HCT116 (cell line): Measurements from ENCODE around the gene OR52E1. TPM values are rescaled to one million over a fixed set of nuclear protein-coding genes. Genes with fewer than 3 reads are reported as not detected.

Experiments
- ATAC-seq: fragments of 200-7000 bp; cut with Tn5 transposase; 2 replicates; pipeline ENCODE4 v1.9.1; 2020; ENCODE audit warnings: mild to moderate bottlenecking, moderate library complexity
- BruUV-seq: library from RNA; stranded (reverse); fragments of 400-500 nt; replicated peaks from 2 replicates; lab custom pipeline; 2021; lab: Mats Ljungman, UMichigan
- CTCF ChIA-PET: fragments of 300-600 bp; sonication (Branson Sonifier 250); formaldehyde crosslinking; loops from one replicate; lab custom pipeline; 2021; ENCODE audit warnings: antibody characterized with exemption; lab: Charles Lee
- POLR2A ChIA-PET: fragments of 300-600, 350-600 bp; sonication (Branson Sonifier 250); formaldehyde crosslinking; loops from one replicate; lab custom pipeline; 2021; ENCODE audit warnings: antibody characterized with exemption; lab: Charles Lee
- RAD21 ChIA-PET, 2 experiments: fragments of 300-600 bp; sonication (Branson Sonifier 250); formaldehyde crosslinking; loops; one replicate each; lab custom pipeline; 2023; ENCODE audit warnings: low total read pairs in 2 of 2; ENCODE audit not compliant: uncharacterized antibody in 2 of 2, unreplicated experiment in 2 of 2, low non-redundant PET in 1 of 2; lab: Charles Lee
- DNase-seq: peaks from one replicate; pipeline ENCODE4 v3.0.0-alpha.2; 2010; ENCODE audit warnings: low read depth, low spot score
- H2AFZ ChIP-seq: fragments of 200-600 bp; shearing (Covaris generic), sonication (generic); 2 replicates; pipeline ENCODE4 v1.6.1; 2017; ENCODE audit warnings: low read depth, mixed run types, mixed read lengths, antibody characterized with exemption, low read length; ENCODE audit not compliant: poor library complexity, severe bottlenecking
- H3K27ac ChIP-seq: 2 replicates; pipeline ENCODE4 v1.5.1; 2012; ENCODE audit warnings: low read depth, low read length
- H3K27me3 ChIP-seq: fragments of 200-600 bp; sonication (generic); 2 replicates; pipeline ENCODE4 v1.6.1; 2016; ENCODE audit warnings: mixed run types, low read length, mixed read lengths; ENCODE audit not compliant: insufficient read depth
- H3K36me3 ChIP-seq, 2 experiments: fragments of 200-500 bp in 1 of 2; fragments of 200-600 bp in 1 of 2; sonication (Bioruptor generic) in 1 of 2; sonication (generic) in 1 of 2; 2 replicates each; pipeline versions ENCODE4 v1.5.1 to v1.6.1; 2014 to 2016; ENCODE audit warnings: low read length in 2 of 2, inconsistent platforms in 1 of 2, mixed read lengths in 1 of 2, mixed run types in 1 of 2; ENCODE audit not compliant: insufficient read depth in 2 of 2, control insufficient read depth in 1 of 2
- H3K4me1 ChIP-seq, 2 experiments: fragments of 200-600 bp in 1 of 2; sonication (generic) in 1 of 2; 2 replicates each; pipeline versions ENCODE4 v1.5.1 to v1.6.1; 2012 to 2017; ENCODE audit warnings: low read length in 2 of 2, inconsistent platforms in 1 of 2, mild to moderate bottlenecking in 1 of 2, mixed read lengths in 1 of 2, mixed run types in 1 of 2, moderate library complexity in 1 of 2; ENCODE audit not compliant: insufficient read depth in 2 of 2, control insufficient read depth in 1 of 2
- H3K4me2 ChIP-seq: fragments of 200-600 bp; sonication (generic); 2 replicates; pipeline ENCODE4 v1.6.1; 2017; ENCODE audit warnings: mixed run types, low read length, mixed read lengths
- H3K4me3 ChIP-seq, 2 experiments: fragments of 200-600 bp in 1 of 2; sonication (generic) in 1 of 2; replicated peaks in 1 of 2; 2 replicates each; pipeline ENCODE4 v1.5.1; 2011 to 2016; ENCODE audit warnings: low read length in 2 of 2, control low read depth in 1 of 2, low read depth in 1 of 2, mild to moderate bottlenecking in 1 of 2, mixed read lengths in 1 of 2, mixed run types in 1 of 2
- H3K79me2 ChIP-seq: fragments of 200-600 bp; sonication (generic); 2 replicates; pipeline ENCODE4 v1.6.1; 2017; ENCODE audit warnings: mild to moderate bottlenecking, mixed run types, low read length, moderate library complexity, mixed read lengths; ENCODE audit not compliant: insufficient read depth
- H3K9ac ChIP-seq: fragments of 200-600 bp; sonication (generic); 2 replicates; pipeline ENCODE4 v1.6.1; 2016; ENCODE audit warnings: low read length, mixed read lengths
- H3K9me2 ChIP-seq: fragments of 200-600 bp; sonication (generic), shearing (Covaris generic); 2 replicates; pipeline ENCODE4 v1.6.1; 2017; ENCODE audit warnings: mixed run types, mild to moderate bottlenecking, moderate library complexity; ENCODE audit not compliant: insufficient read depth
- H3K9me3 ChIP-seq, 2 experiments: fragments of 200-500 bp in 1 of 2; fragments of 200-600 bp in 1 of 2; sonication (Bioruptor generic) in 1 of 2; sonication (generic) in 1 of 2; 2 replicates each; pipeline ENCODE4 v1.6.1; 2014 to 2017; ENCODE audit warnings: low read length in 2 of 2, mixed read lengths in 2 of 2, inconsistent platforms in 1 of 2, low read depth in 1 of 2, mild to moderate bottlenecking in 1 of 2, mixed run types in 1 of 2, moderate library complexity in 1 of 2; ENCODE audit not compliant: control insufficient read depth in 1 of 2, insufficient read depth in 1 of 2
- H4K20me1 ChIP-seq: fragments of 200-600 bp; sonication (generic), shearing (Covaris generic); 2 replicates; pipeline ENCODE4 v1.6.1; 2017; ENCODE audit warnings: mixed run types, mild to moderate bottlenecking, moderate library complexity; ENCODE audit not compliant: insufficient read depth
- CBX3 ChIP-seq: IDR thresholded peaks from 2 replicates; pipeline ENCODE4 v1.6.1; 2012; ENCODE audit warnings: low read depth
- ELF1 ChIP-seq: IDR thresholded peaks from 2 replicates; pipeline ENCODE4 v1.6.1; 2012; ENCODE audit warnings: low read depth, borderline replicate concordance
- FOSL1 ChIP-seq: IDR thresholded peaks from 2 replicates; pipeline ENCODE4 v1.6.1; 2012; ENCODE audit warnings: low read depth
- SIN3A ChIP-seq: IDR thresholded peaks from 2 replicates; pipeline ENCODE4 v1.6.1; 2012; ENCODE audit warnings: low read depth
- SRF ChIP-seq: IDR thresholded peaks from 2 replicates; pipeline ENCODE4 v1.6.1; 2012; ENCODE audit warnings: low read depth
- TCF7L2 ChIP-seq: IDR thresholded peaks from 2 replicates; pipeline ENCODE4 v1.7.0; 2011; ENCODE audit warnings: borderline replicate concordance, inconsistent platforms; ENCODE audit not compliant: insufficient read depth, insufficient read length; ENCODE audit errors: extremely low read depth
- intact Hi-C: fragments of 100-400 bp; cut with micrococcal nuclease; formaldehyde crosslinking; loops from 2 replicates; pipeline ENCODE4 v1.10.0; 2022
- total RNA-seq: library from RNA; stranded (reverse); gene quantifications from one replicate; pipeline ENCODE4 v1.2.1, GENCODE V29; 2021; ENCODE audit not compliant: unreplicated experiment
- TF ChIP-seq, protein P1 (sequence below): IDR thresholded peaks from 2 replicates; pipeline ENCODE4 v1.6.1; 2012; ENCODE audit warnings: low read depth
- TF ChIP-seq, protein P2 (sequence below): IDR thresholded peaks from 2 replicates; pipeline ENCODE4 v1.6.1; 2011; ENCODE audit warnings: mild to moderate bottlenecking, low read length, moderate library complexity; ENCODE audit not compliant: insufficient replicate concordance; ENCODE audit errors: extremely low read depth

OR52E1 gene
- total RNA-seq, 1 experiment from 2014 or later = not detected

DNA sequence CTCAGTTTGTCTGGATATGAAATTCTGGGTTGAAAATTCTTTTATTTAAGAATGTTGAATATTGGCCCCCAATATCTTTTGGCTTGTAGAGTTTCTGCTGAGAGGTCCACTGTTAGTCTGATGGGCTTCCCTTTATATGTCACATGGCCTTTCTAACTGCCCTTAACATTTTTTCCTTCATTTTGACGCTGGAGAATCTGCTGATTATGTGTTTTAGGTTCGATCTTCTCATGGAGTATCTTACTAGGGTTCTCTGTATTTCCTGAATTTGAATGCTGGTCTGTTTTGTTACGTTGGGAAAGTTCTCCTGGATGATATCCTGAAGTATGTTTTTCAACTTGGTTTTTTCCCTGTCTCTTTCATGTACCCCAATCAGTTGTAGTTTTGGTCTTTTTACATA is 46.0 kb downstream of the OR52E1 start:
- no peak overlapping the region for H3K4me3 ChIP-seq
- no peak for ATAC-seq
- H3K79me2 ChIP-seq = no peaks in the 10 kb centered on the region
- no peak overlapping the region for H2AFZ ChIP-seq
- H3K9ac ChIP-seq = no peak overlapping the region
- no peaks in the 10 kb centered on the region for H3K9me3 ChIP-seq
- no peaks in the 10 kb centered on the region for H3K4me1 ChIP-seq
- ChIA-PET POLR2A (no interaction called here), CTCF (no interaction called here), RAD21 (no interaction called here)
- TF ChIP-seq TCF7L2 (no peak), CBX3 (no peak), SIN3A (no peak), SRF (no peak), ELF1 (no peak), FOSL1 (no peak)
- TF ChIP-seq, protein P1, sequence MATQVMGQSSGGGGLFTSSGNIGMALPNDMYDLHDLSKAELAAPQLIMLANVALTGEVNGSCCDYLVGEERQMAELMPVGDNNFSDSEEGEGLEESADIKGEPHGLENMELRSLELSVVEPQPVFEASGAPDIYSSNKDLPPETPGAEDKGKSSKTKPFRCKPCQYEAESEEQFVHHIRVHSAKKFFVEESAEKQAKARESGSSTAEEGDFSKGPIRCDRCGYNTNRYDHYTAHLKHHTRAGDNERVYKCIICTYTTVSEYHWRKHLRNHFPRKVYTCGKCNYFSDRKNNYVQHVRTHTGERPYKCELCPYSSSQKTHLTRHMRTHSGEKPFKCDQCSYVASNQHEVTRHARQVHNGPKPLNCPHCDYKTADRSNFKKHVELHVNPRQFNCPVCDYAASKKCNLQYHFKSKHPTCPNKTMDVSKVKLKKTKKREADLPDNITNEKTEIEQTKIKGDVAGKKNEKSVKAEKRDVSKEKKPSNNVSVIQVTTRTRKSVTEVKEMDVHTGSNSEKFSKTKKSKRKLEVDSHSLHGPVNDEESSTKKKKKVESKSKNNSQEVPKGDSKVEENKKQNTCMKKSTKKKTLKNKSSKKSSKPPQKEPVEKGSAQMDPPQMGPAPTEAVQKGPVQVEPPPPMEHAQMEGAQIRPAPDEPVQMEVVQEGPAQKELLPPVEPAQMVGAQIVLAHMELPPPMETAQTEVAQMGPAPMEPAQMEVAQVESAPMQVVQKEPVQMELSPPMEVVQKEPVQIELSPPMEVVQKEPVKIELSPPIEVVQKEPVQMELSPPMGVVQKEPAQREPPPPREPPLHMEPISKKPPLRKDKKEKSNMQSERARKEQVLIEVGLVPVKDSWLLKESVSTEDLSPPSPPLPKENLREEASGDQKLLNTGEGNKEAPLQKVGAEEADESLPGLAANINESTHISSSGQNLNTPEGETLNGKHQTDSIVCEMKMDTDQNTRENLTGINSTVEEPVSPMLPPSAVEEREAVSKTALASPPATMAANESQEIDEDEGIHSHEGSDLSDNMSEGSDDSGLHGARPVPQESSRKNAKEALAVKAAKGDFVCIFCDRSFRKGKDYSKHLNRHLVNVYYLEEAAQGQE = no peak
- TF ChIP-seq, protein P2, sequence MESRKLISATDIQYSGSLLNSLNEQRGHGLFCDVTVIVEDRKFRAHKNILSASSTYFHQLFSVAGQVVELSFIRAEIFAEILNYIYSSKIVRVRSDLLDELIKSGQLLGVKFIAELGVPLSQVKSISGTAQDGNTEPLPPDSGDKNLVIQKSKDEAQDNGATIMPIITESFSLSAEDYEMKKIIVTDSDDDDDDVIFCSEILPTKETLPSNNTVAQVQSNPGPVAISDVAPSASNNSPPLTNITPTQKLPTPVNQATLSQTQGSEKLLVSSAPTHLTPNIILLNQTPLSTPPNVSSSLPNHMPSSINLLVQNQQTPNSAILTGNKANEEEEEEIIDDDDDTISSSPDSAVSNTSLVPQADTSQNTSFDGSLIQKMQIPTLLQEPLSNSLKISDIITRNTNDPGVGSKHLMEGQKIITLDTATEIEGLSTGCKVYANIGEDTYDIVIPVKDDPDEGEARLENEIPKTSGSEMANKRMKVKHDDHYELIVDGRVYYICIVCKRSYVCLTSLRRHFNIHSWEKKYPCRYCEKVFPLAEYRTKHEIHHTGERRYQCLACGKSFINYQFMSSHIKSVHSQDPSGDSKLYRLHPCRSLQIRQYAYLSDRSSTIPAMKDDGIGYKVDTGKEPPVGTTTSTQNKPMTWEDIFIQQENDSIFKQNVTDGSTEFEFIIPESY = no peak
- H3K4me2 ChIP-seq = no peak overlapping the region
- no TSS peak for BruUV-seq
- DNase-seq = no peak
- peaks cover 51% of the 10 kb centered on the region for H3K27me3 ChIP-seq
- H4K20me1 ChIP-seq = no peaks in the 10 kb centered on the region; the same call in 1 of the 2 replicates
- intact Hi-C loops = no loop called here
- no peak overlapping the region for H3K27ac ChIP-seq
- no peaks in the 10 kb centered on the region for H3K36me3 ChIP-seq
- H3K9me2 ChIP-seq = no peaks in the 10 kb centered on the region
